SU-DHL-6 (cell line): ENCODE results near the gene NLGN1.

ENCODE experiments used
- EZH2phosphoT487 ChIP-seq: fragments of 200-600 bp; sonication (generic), shearing (Covaris generic); conservative IDR thresholded peaks from 2 replicates; pipeline ENCODE4 v1.6.1; 2018; ENCODE audit warnings: mild to moderate bottlenecking, antibody characterized with exemption, low read length, moderate library complexity, mixed read lengths
- TF ChIP-seq, protein P1 (sequence below): fragments of 200-600 bp; sonication (generic); IDR thresholded peaks from one replicate; pipeline ENCODE4 v1.5.1; 2017; ENCODE audit warnings: antibody characterized with exemption, mild to moderate bottlenecking, low read length, moderate library complexity; ENCODE audit not compliant: insufficient read depth, poor library complexity, severe bottlenecking

DNA sequence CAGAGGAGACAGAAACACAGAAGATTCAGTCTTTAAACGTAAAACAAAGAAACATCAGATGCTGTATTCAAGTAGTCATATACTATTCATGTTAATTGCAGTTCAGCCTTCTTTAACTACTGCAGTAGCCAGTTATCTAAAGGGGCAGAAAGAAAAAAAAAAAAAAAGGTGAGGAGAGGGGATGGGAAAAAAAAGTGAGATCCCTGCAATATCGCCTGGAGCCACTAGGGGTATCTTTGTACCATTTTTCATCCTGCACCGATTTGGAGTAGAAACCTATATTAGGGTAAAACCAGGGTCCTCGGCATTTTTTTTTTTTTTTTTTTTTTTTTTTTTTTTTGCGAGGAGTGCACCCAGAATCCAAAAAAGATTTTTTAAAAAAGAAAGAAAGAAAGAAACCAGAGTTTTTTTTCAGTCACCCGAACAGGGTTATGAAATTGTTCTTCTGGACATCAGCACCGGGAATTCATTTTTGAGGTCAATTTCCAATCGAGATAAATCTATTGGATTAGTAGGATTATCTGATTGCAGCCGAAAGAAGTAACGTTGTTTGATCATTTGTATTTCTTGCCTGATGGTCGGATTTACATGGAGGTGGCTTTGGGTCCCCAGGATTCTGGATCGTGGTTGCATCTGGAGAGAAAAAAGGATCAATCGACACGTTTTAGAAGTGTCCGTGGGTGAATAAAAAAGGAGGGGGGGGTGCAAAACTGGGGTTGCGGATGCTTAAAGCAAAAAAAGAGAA is 186.7 kb downstream of the NLGN1 start:
- TF ChIP-seq, protein P1, sequence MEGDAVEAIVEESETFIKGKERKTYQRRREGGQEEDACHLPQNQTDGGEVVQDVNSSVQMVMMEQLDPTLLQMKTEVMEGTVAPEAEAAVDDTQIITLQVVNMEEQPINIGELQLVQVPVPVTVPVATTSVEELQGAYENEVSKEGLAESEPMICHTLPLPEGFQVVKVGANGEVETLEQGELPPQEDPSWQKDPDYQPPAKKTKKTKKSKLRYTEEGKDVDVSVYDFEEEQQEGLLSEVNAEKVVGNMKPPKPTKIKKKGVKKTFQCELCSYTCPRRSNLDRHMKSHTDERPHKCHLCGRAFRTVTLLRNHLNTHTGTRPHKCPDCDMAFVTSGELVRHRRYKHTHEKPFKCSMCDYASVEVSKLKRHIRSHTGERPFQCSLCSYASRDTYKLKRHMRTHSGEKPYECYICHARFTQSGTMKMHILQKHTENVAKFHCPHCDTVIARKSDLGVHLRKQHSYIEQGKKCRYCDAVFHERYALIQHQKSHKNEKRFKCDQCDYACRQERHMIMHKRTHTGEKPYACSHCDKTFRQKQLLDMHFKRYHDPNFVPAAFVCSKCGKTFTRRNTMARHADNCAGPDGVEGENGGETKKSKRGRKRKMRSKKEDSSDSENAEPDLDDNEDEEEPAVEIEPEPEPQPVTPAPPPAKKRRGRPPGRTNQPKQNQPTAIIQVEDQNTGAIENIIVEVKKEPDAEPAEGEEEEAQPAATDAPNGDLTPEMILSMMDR: no peak
- TF ChIP-seq EZH2phosphoT487: no peak
